ENCODE results near the gene MALAT1. TPM values are rescaled to one million over a fixed set of nuclear protein-coding genes. Genes with fewer than 3 reads are reported as not detected.

Gene MALAT1
- total and polyA plus RNA-seq, 2 experiments from 2014 or later, result 2,206 to 6,020 TPM

DNA sequence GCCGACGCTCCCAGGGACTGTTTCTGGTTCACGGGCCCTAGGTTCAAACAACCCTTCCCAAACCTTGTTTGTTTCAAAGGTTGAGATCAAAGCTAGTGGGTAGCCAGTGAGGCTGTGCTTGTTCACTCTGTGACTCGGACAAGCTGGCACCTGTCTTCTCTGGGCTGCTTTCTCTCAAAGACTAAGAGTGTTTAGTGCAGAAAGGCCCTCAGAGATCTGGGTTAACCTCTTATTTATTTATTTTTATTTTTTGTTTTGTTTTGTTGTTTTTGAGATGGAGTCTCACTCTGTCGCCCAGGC is 13.0 kb upstream of the MALAT1 start:
- no peak overlapping the region for H2AFZ ChIP-seq
- Mint-ChIP-seq H3K36me3 (ENCODE audit: low read depth) (no peaks in the 10 kb centered on the region), H3K4me3 (no peak overlapping the region; the same call in 2 of the 3 replicates), H3K27me3 (ENCODE audit: insufficient read depth, low read depth, poor library complexity) (peaks cover 19% of the 10 kb centered on the region), H3K4me1 (peaks cover 62% of the 10 kb centered on the region), H3K27ac (no peak overlapping the region), H3K9me3 (no peaks in the 10 kb centered on the region; the same call in 2 of the 3 replicates)
- H3K27me3 ChIP-seq (ENCODE audit: insufficient read depth), result no peaks in the 10 kb centered on the region
- TF ChIP-seq ZNF114 (CRISPR knock-in tag; IDR thresholded peaks at IDR 0.05), result no peak
- TF ChIP-seq, protein P1, sequence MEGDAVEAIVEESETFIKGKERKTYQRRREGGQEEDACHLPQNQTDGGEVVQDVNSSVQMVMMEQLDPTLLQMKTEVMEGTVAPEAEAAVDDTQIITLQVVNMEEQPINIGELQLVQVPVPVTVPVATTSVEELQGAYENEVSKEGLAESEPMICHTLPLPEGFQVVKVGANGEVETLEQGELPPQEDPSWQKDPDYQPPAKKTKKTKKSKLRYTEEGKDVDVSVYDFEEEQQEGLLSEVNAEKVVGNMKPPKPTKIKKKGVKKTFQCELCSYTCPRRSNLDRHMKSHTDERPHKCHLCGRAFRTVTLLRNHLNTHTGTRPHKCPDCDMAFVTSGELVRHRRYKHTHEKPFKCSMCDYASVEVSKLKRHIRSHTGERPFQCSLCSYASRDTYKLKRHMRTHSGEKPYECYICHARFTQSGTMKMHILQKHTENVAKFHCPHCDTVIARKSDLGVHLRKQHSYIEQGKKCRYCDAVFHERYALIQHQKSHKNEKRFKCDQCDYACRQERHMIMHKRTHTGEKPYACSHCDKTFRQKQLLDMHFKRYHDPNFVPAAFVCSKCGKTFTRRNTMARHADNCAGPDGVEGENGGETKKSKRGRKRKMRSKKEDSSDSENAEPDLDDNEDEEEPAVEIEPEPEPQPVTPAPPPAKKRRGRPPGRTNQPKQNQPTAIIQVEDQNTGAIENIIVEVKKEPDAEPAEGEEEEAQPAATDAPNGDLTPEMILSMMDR (conservative IDR thresholded peaks at IDR 0.05; ENCODE audit: low read depth in 2 of 2), result no peak
- TF ChIP-seq, protein P2, sequence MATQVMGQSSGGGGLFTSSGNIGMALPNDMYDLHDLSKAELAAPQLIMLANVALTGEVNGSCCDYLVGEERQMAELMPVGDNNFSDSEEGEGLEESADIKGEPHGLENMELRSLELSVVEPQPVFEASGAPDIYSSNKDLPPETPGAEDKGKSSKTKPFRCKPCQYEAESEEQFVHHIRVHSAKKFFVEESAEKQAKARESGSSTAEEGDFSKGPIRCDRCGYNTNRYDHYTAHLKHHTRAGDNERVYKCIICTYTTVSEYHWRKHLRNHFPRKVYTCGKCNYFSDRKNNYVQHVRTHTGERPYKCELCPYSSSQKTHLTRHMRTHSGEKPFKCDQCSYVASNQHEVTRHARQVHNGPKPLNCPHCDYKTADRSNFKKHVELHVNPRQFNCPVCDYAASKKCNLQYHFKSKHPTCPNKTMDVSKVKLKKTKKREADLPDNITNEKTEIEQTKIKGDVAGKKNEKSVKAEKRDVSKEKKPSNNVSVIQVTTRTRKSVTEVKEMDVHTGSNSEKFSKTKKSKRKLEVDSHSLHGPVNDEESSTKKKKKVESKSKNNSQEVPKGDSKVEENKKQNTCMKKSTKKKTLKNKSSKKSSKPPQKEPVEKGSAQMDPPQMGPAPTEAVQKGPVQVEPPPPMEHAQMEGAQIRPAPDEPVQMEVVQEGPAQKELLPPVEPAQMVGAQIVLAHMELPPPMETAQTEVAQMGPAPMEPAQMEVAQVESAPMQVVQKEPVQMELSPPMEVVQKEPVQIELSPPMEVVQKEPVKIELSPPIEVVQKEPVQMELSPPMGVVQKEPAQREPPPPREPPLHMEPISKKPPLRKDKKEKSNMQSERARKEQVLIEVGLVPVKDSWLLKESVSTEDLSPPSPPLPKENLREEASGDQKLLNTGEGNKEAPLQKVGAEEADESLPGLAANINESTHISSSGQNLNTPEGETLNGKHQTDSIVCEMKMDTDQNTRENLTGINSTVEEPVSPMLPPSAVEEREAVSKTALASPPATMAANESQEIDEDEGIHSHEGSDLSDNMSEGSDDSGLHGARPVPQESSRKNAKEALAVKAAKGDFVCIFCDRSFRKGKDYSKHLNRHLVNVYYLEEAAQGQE (IDR thresholded peaks at IDR 0.05; ENCODE audit: unreplicated experiment), result no peak
- TF ChIP-seq JUNB (IDR thresholded peaks at IDR 0.05; ENCODE audit: unreplicated experiment), result no peak
- TF ChIP-seq, protein P3, sequence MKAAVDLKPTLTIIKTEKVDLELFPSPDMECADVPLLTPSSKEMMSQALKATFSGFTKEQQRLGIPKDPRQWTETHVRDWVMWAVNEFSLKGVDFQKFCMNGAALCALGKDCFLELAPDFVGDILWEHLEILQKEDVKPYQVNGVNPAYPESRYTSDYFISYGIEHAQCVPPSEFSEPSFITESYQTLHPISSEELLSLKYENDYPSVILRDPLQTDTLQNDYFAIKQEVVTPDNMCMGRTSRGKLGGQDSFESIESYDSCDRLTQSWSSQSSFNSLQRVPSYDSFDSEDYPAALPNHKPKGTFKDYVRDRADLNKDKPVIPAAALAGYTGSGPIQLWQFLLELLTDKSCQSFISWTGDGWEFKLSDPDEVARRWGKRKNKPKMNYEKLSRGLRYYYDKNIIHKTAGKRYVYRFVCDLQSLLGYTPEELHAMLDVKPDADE (IDR thresholded peaks at IDR 0.05), result no peak
- TF ChIP-seq NANOG (IDR thresholded peaks at IDR 0.05; ENCODE audit: borderline replicate concordance), result no peak
- TF ChIP-seq POLR2AphosphoS5 (IDR thresholded peaks at IDR 0.05; ENCODE audit: low read depth), result no peak
- no peak for TF ChIP-seq CREB1 (CRISPR knock-in tag; IDR thresholded peaks at IDR 0.05; ENCODE audit: low read depth)
- no peak for TF ChIP-seq EZH2phosphoT487 (IDR thresholded peaks at IDR 0.05; ENCODE audit: unreplicated experiment)
- TF ChIP-seq STAT1 (IDR thresholded peaks at IDR 0.05; ENCODE audit: unreplicated experiment), result no peak
- TF ChIP-seq EZH2 (IDR thresholded peaks at IDR 0.05; ENCODE audit: low read depth, unreplicated experiment), result no peak
- peak overlapping the region; percentile 25 for H3K4me2 ChIP-seq
- no peaks in the 10 kb centered on the region for H3K9me2 ChIP-seq (ENCODE audit: insufficient read depth)
- peak overlapping the region; percentile 94 for H3K27ac ChIP-seq (ENCODE audit: low read depth)
- peak; percentile 13 for DNase-seq (ENCODE audit: low spot score)
- peaks cover 19% of the 10 kb centered on the region for H3F3A ChIP-seq (replicated peaks; ENCODE audit: low read depth)
- H3K4me1 ChIP-seq (ENCODE audit: insufficient read depth), result peaks cover 53% of the 10 kb centered on the region
- H3K36me3 ChIP-seq (ENCODE audit: insufficient read depth), result no peaks in the 10 kb centered on the region
- peak overlapping the region; percentile 5; the same call in 1 of the 2 replicates for H3K4me3 ChIP-seq
- H3K79me2 ChIP-seq (replicated peaks; ENCODE audit: insufficient read depth), result no peaks in the 10 kb centered on the region
- ATAC-seq, result no peak
- no peaks in the 10 kb centered on the region for H4K20me1 ChIP-seq (replicated peaks; ENCODE audit: insufficient read depth)

Data from GM23338 (cell line).